ENCODE measurements around the gene CHAT.

Gene CHAT

DNA sequence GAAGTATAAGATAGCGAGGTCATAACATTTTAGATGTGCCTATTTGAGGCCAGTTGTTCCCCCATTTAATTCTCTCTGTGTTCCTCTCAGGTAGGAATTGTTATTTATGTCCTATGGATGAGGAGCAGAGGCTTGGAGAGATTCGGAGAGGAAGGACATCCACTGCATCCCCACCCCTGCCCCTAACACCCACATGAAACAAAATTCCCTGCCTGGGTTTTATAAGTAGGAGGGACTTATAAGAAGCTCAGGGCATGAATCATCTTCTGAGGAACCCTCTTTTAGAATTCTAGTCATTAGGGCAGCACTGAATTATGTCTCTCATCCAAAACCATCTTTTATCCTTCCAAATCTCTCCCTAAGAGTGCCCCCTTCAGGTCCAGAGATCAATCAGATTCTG, 5.0 kb downstream of the CHAT start:
- TF ChIP-seq, protein P1, sequence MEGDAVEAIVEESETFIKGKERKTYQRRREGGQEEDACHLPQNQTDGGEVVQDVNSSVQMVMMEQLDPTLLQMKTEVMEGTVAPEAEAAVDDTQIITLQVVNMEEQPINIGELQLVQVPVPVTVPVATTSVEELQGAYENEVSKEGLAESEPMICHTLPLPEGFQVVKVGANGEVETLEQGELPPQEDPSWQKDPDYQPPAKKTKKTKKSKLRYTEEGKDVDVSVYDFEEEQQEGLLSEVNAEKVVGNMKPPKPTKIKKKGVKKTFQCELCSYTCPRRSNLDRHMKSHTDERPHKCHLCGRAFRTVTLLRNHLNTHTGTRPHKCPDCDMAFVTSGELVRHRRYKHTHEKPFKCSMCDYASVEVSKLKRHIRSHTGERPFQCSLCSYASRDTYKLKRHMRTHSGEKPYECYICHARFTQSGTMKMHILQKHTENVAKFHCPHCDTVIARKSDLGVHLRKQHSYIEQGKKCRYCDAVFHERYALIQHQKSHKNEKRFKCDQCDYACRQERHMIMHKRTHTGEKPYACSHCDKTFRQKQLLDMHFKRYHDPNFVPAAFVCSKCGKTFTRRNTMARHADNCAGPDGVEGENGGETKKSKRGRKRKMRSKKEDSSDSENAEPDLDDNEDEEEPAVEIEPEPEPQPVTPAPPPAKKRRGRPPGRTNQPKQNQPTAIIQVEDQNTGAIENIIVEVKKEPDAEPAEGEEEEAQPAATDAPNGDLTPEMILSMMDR (IDR thresholded peaks at IDR 0.05), result no peak

DNA sequence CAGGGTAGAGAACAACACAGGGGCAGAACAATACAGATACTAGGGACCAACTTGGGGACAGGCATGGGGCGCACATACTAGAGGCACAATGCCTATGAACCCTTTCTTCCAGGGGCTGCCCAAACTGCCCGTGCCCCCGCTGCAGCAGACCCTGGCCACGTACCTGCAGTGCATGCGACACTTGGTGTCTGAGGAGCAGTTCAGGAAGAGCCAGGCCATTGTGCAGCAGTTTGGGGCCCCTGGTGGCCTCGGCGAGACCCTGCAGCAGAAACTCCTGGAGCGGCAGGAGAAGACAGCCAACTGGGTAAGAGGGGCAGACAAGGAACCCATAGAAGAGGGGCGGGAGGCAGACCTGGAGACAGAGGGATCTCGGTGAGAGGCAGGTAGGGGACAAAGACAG, 5.8 kb downstream of the CHAT start:
- TF ChIP-seq, protein P1 (IDR thresholded peaks at IDR 0.05), result no peak

DNA sequence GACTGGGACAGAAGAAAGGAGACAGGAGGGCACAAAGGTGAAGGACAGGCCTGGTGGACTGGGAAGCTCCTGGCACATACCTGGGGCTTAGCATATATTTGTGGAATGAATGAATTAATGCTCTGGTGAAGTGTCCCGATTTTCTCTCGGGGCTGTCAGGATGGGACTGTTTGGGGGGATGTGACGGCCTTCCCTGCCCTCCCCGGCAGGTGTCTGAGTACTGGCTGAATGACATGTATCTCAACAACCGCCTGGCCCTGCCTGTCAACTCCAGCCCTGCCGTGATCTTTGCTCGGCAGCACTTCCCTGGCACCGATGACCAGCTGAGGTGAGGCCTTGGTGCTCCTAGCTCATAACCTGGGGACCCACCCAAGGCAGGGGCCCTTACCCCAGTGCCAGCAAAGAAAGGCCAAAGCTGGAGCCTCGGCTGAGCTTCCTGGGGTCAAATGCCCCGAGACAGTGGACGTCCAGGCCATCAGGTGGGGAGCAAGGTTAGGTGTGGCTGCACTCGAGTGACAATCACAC, 6.5 kb downstream of the CHAT start:
- TF ChIP-seq, protein P1 (IDR thresholded peaks at IDR 0.05), result no peak

DNA sequence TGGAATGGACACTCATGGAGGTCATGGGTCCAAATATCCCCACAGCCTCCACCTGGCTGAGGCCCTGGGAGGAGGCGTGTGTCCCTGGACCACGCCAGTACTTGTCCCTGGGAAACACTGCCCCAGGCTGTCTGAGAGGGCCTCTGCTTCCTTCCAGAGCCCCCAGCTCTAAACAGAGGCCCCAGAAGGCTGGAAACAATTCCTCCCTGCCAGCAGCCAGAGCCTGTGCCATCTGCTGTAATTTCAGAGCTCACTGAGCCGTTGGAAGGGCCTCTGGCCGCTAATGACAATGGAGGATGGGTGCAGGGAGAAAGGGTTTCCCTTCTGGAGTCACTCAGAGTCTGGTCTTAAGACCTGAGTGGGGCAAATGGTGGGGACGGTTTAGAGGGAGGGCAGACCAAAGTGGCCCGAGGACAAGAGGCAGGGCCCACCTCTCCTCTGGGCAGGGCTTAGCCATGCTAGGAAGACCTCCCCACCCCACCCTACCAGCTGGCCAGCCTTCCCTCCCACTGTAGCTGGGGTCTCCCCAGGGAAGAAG, 7.1 kb downstream of the CHAT start:
- TF ChIP-seq, protein P1 (IDR thresholded peaks at IDR 0.05), result no peak

DNA sequence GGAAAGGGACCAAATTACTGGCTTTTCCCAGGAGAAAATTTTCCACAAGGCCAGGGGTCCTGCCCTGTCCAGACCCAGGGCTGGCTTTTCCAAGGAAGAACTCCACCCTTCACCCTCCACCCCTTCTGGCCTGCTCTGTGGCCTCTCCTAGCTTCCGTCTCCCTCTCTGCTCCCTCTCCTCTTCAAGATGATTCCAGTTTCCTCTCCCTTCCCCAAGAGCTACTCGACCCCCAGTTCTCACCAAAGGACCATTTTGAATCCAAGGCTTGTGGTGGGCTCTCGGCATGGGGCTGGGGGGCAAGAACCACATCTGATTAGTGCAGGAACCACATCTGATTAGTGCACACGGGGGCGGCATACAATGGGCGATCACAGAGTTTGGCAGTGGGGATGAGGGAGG, 7.7 kb downstream of the CHAT start:
- TF ChIP-seq, protein P1 (IDR thresholded peaks at IDR 0.05), result no peak

DNA sequence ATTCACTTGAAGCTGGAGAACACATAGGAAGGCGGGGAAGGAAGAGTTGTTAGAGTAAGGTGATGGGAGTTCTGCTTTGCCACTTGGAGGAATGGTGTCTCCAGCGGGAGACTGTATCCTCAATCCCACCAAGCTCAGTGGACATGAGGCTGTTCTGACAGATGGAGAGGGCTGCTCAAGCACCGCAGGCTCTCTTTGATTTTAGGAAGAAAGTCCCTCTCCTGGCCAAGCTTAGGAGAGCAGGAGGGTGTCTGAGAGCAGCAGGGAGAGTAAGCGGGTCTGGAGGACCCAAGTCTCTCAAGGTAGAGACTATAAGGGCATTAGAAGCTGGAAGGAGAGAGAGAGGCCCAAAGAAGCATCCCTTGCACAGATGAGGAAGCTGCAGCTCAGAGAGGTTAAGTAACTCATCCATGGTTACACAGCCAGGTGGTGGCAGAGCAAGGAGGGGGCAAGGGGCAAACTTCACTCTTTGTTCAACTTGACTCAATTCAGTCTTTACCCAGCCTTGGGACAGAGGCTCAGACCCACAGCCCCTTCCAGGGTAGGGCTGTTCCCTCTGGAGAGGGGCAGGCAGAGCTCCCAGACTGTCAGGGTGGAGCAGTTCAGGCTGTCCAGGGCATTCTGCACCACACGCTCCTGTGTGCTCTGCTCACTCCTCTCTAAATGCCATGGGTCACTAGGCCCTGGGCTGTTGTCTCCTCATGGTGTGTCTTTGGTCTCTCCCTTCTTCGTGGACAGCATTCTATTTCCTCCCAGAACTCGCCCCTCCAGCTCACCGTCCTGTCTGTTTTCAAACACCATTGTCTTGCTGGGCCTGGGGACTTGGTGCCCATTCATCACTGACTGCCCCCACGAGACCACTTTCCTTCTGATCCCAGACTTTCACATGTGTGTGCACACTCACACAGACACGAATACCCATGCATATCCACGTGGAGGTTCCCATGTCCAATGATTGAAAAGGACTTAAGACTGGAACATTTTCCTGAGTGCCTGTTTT, 8.9 kb downstream of the CHAT start:
- TF ChIP-seq, protein P1 (IDR thresholded peaks at IDR 0.05), result no peak

DNA sequence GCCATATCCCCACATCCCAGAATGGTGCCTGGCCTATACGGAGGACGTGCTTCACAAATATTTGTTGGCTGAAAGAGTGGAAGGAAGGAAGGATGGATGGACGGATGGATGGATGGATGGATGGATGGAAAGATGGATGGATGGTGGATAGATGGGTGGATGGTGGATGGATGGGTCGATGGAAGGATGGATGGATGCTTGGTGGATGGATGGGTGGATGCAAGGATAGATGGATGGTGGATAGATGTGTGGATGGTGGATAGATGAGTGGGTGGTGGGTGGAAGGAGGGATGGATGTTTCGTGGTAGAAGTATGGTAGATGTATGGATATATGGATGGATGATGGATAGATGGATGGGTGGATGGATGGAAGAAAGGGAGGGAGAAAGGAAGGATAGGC, 10.8 kb downstream of the CHAT start:
- TF ChIP-seq, protein P1 (IDR thresholded peaks at IDR 0.05), result no peak

Measured in LNCAP (cell line).